ENCODE data around the gene STUB1. TPM values are rescaled to one million over a fixed set of nuclear protein-coding genes. Genes with fewer than 3 reads are reported as not detected.
A peak's percentile ranks its signal among the peaks of the same experiment; 100 is the strongest.
"Not testable (repeated sequence)": the region's sequence is repeated elsewhere in the genome, so short reads cannot be mapped to it uniquely, and the experiment has no call there.

STUB1 gene
- total RNA-seq, 1 donor from 2014 or later, result 99.3 TPM

GRCh38 chr16:689175-689897 lies 9.1 kb downstream of the STUB1 start:
- peak overlapping the region; percentile 57 for H3K27ac Mint-ChIP-seq (ENCODE audit: unreplicated experiment)
- peaks cover 3% of the 10 kb centered on the region for H3K36me3 Mint-ChIP-seq (ENCODE audit: low read depth)
- no peaks in the 10 kb centered on the region for H3K9me3 Mint-ChIP-seq
- TF ChIP-seq CTCF (conservative IDR thresholded peaks at IDR 0.05), result no peak
- H3K4me3 Mint-ChIP-seq, result peak overlapping the region; percentile 92
- peaks cover 44% of the 10 kb centered on the region for H3K27me3 Mint-ChIP-seq (ENCODE audit: low read depth)
- DNase-seq (ENCODE audit: low read depth, low spot score), result no peak
- peaks cover 17% of the 10 kb centered on the region for H3K4me1 Mint-ChIP-seq

DNA sequence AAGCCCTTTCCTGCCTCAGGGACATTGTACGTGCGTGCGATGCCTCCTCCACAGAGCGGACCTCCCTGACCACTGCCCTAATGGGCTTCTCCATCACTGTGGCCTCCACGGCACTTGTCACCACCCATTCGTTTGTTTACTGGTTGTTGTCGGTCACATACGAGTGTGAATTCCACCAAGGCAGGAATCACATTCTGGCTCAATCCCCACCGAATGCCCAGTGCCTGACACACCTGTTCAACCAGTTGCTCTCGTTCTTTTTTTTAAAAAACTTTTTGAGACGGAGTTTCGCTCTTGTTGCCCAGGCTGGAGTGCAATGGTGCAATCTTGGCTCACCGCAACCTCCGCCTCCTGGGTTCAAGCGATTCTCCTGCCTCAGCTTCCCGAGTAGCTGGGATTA lies 11.0 kb downstream of the STUB1 start:
- H3K9me3 Mint-ChIP-seq; DNase-seq (ENCODE audit: low read depth, low spot score); H3K27ac Mint-ChIP-seq (ENCODE audit: unreplicated experiment); H3K36me3 Mint-ChIP-seq (ENCODE audit: low read depth): not testable (repeated sequence)
- H3K27me3 Mint-ChIP-seq (ENCODE audit: low read depth), result peaks cover 58% of the 10 kb centered on the region
- H3K4me1 Mint-ChIP-seq, result peaks cover 17% of the 10 kb centered on the region
- peak overlapping the region; percentile 92 for H3K4me3 Mint-ChIP-seq

- no peak overlapping the region for H3K27ac Mint-ChIP-seq (ENCODE audit: unreplicated experiment)
- TF ChIP-seq CTCF (conservative IDR thresholded peaks at IDR 0.05), result no peak
- no peak for DNase-seq (ENCODE audit: low read depth, low spot score)
- H3K27me3 Mint-ChIP-seq (ENCODE audit: low read depth), result peaks cover 69% of the 10 kb centered on the region
- H3K4me3 Mint-ChIP-seq, result peak overlapping the region; percentile 64
- H3K4me1 Mint-ChIP-seq, result peaks cover 17% of the 10 kb centered on the region
- no peaks in the 10 kb centered on the region for H3K9me3 Mint-ChIP-seq
- no peaks in the 10 kb centered on the region for H3K36me3 Mint-ChIP-seq (ENCODE audit: low read depth)
Observed at GRCh38 chr16:692356-693108, 12.3 kb downstream of the STUB1 start.

GRCh38 chr16:693364-693763 lies 13.2 kb downstream of the STUB1 start:
- Mint-ChIP-seq H3K27ac (ENCODE audit: unreplicated experiment) (no peak overlapping the region), H3K27me3 (ENCODE audit: low read depth) (peaks cover 78% of the 10 kb centered on the region), H3K9me3 (no peaks in the 10 kb centered on the region), H3K36me3 (ENCODE audit: low read depth) (no peaks in the 10 kb centered on the region), H3K4me3 (no peak overlapping the region), H3K4me1 (peaks cover 17% of the 10 kb centered on the region)
- TF ChIP-seq CTCF (conservative IDR thresholded peaks at IDR 0.05), result no peak
- no peak for DNase-seq (ENCODE audit: low read depth, low spot score)

DNA sequence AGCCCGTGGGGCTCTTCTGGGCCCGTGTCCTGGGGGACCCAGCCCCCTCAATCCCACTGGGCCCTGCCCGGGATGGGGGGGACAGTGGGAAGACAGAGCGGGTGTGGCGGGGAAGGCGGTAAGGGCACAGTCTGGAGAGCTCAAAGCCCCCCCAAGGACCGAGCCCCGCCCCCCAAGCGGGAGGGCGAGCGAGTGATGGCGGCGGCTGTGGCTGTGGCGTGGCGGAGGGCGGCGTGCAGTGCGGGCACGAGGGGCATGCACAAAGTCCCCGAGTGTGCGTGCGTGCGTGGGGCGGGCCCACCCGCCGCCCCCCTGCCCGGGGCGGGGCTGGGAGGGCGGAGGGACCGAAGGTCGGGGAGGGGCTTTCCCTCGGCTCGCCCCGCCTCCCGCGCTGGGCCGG lies 13.6 kb downstream of the STUB1 start:
- peaks cover 17% of the 10 kb centered on the region for H3K4me1 Mint-ChIP-seq

More for the DNA sequence above, 13.6 kb downstream of the STUB1 start:
- H3K27ac Mint-ChIP-seq (ENCODE audit: unreplicated experiment), result no peak overlapping the region
- DNase-seq (ENCODE audit: low read depth, low spot score), result no peak
- no peaks in the 10 kb centered on the region for H3K9me3 Mint-ChIP-seq
- TF ChIP-seq CTCF (conservative IDR thresholded peaks at IDR 0.05), result no peak
- peaks cover 82% of the 10 kb centered on the region for H3K27me3 Mint-ChIP-seq (ENCODE audit: low read depth)
- H3K36me3 Mint-ChIP-seq (ENCODE audit: low read depth), result no peaks in the 10 kb centered on the region
- no peak overlapping the region for H3K4me3 Mint-ChIP-seq

Measured in neural crest cell (in vitro differentiated cells).